HepG2 (cell line): ENCODE data around the gene GRK5. TPM values are rescaled to one million over a fixed set of nuclear protein-coding genes. Genes with fewer than 3 reads are reported as not detected.

Source experiments
- CEBPG ChIP-seq: IDR thresholded peaks from 2 replicates; pipeline ENCODE4 v1.6.1; 2016
- CREBL2 ChIP-seq: sonication (generic); formaldehyde crosslinking; IDR thresholded peaks from 2 replicates; pipeline ENCODE4 v1.8.1; 2023; ENCODE audit warnings: missing genetic modification reagents, mild to moderate bottlenecking, borderline replicate concordance
- EZH2 ChIP-seq: conservative IDR thresholded peaks from 2 replicates; pipeline ENCODE4 v1.6.1; 2012; ENCODE audit warnings: mild to moderate bottlenecking, low read depth, low read length, moderate library complexity
- HINFP ChIP-seq: sonication (generic); formaldehyde crosslinking; IDR thresholded peaks from 2 replicates; pipeline ENCODE4 v1.4.0; 2020; ENCODE audit warnings: low read depth, mild to moderate bottlenecking, missing genetic modification reagents
- HNRNPH1 ChIP-seq: fragments of 200-400 bp; formaldehyde crosslinking; optimal IDR thresholded peaks from 2 replicates; pipeline ENCODE3; 2017; ENCODE audit warnings: mild to moderate bottlenecking, low read depth, low read length
- HOMEZ ChIP-seq: IDR thresholded peaks from 2 replicates; pipeline ENCODE4 v1.6.1; 2016; ENCODE audit warnings: low read depth
- KDM5A ChIP-seq: fragments of 200-600 bp; sonication (generic); IDR thresholded peaks from 2 replicates; pipeline ENCODE4 v1.7.0; 2018; ENCODE audit warnings: antibody characterized with exemption, mild to moderate bottlenecking, low read length, borderline replicate concordance
- MTF1 ChIP-seq: sonication (generic); formaldehyde crosslinking; IDR thresholded peaks from 2 replicates; pipeline ENCODE4 v1.5.0; 2020; ENCODE audit warnings: missing genetic modification reagents
- NR0B2 ChIP-seq: sonication (generic); formaldehyde crosslinking; IDR thresholded peaks from 2 replicates; pipeline ENCODE4 v1.4.0; 2020; ENCODE audit warnings: mild to moderate bottlenecking, missing genetic modification reagents
- NR2F6 ChIP-seq, 2 experiments: IDR thresholded peaks; 2 replicates each; pipeline ENCODE4 v1.6.1; 2016; ENCODE audit warnings: antibody characterized with exemption in 1 of 2, mild to moderate bottlenecking in 1 of 2
- PLRG1 ChIP-seq: fragments of 450-650 bp; conservative IDR thresholded peaks from 2 replicates; pipeline ENCODE4 v1.6.1; 2016
- TFDP2 ChIP-seq: sonication (generic); formaldehyde crosslinking; IDR thresholded peaks from 2 replicates; pipeline ENCODE4 v1.4.0; 2020; ENCODE audit warnings: missing genetic modification reagents
- THRA ChIP-seq: sonication (generic); formaldehyde crosslinking; IDR thresholded peaks from 2 replicates; pipeline ENCODE4 v1.4.0; 2020; ENCODE audit warnings: missing genetic modification reagents, borderline replicate concordance
- TRIM22 ChIP-seq: fragments of 450-650 bp; IDR thresholded peaks from 2 replicates; pipeline ENCODE4 v1.6.1; 2017
- ZBTB26 ChIP-seq: IDR thresholded peaks from 2 replicates; pipeline ENCODE4 v1.6.1; 2016; ENCODE audit warnings: missing compliant biosample characterization, missing genetic modification reagents, borderline replicate concordance
- ZFP36L1 ChIP-seq: sonication (generic); formaldehyde crosslinking; IDR thresholded peaks from 2 replicates; pipeline ENCODE4 v1.8.0; 2022; ENCODE audit warnings: mild to moderate bottlenecking, missing genetic modification reagents, moderate library complexity
- ZNF460 ChIP-seq: sonication (generic); formaldehyde crosslinking; IDR thresholded peaks from 2 replicates; pipeline ENCODE4 v1.5.1; 2020; ENCODE audit warnings: missing genetic modification reagents, mild to moderate bottlenecking, borderline replicate concordance
- ZNF780A ChIP-seq: sonication (generic); formaldehyde crosslinking; IDR thresholded peaks from 2 replicates; pipeline ENCODE4 v1.8.0; 2022; ENCODE audit warnings: mild to moderate bottlenecking, missing genetic modification reagents, moderate library complexity
- ZNF784 ChIP-seq: sonication (generic); formaldehyde crosslinking; IDR thresholded peaks from 2 replicates; pipeline ENCODE4 v1.5.1; 2020; ENCODE audit warnings: missing genetic modification reagents, mild to moderate bottlenecking, borderline replicate concordance
- polyA plus RNA-seq, 8 experiments: library from polyadenylated mRNA; depleted of rRNA in 3 of 8; stranded (reverse) in 7 of 8; unstranded in 1 of 8; fragments of >200 nt; fragmentation: Illumina TruSeq in 4 of 8; extraction: Trizol in 4 of 8; gene quantifications; 2 replicates each; pipeline versions ENCODE4 v1.2.1 to v1.2.3, GENCODE V29; 2011 to 2016; ENCODE audit warnings: low read depth in 4 of 8, missing spikeins in 1 of 8, mixed read lengths in 1 of 8; ENCODE audit not compliant: insufficient read depth in 1 of 8
- total RNA-seq, 5 experiments: library from RNA; depleted of rRNA; stranded (reverse); fragments of >200 nt; fragmentation: Illumina TruSeq; extraction: Trizol; gene quantifications; 2 replicates each; pipeline ENCODE4 v1.2.3, GENCODE V29; 2016; ENCODE audit warnings: low read depth in 1 of 5

GRK5 gene
- total and polyA plus RNA-seq, 2 of the 13 experiments (the other 11 are each of a cell fraction or from before 2014, with no cell fraction given), result 10.4 to 12.6 TPM

- TF ChIP-seq ZNF784 (CRISPR knock-in tag) (no peak), CEBPG (CRISPR knock-in tag) (no peak), EZH2 (no peak), ZNF460 (CRISPR knock-in tag) (no peak), ZFP36L1 (CRISPR knock-in tag) (no peak), HNRNPH1 (no peak), THRA (CRISPR knock-in tag) (no peak), NR2F6 (IDR thresholded peaks at IDR 0.05) (no peak), NR2F6 (CRISPR knock-in tag; IDR thresholded peaks at IDR 0.05) (no peak), HINFP (CRISPR knock-in tag) (no peak), HOMEZ (no peak), CREBL2 (no peak), TRIM22 (no peak), KDM5A (no peak), MTF1 (no peak), PLRG1 (no peak), ZBTB26 (CRISPR knock-in tag) (no peak), NR0B2 (CRISPR knock-in tag) (no peak), TFDP2 (CRISPR knock-in tag) (no peak), ZNF780A (CRISPR knock-in tag) (no peak)
Observed at GRCh38 chr10:119205894-119206602, 1.3 kb upstream of the GRK5 start (continued).
